ENCODE results near the gene AR. TPM values are rescaled to one million over a fixed set of nuclear protein-coding genes. Genes with fewer than 3 reads are reported as not detected.

AR gene
- polyA plus RNA-seq, 2 donors = 0.39 to 0.52 TPM

GRCh38 chrX:67727576-67727975 is 183.8 kb downstream of the AR start:
- Histone ChIP-seq H3K27ac (ENCODE audit: low read depth in 2 of 2, low read length in 1 of 2) (no peak overlapping the region), H3K9me3 (ENCODE audit: control insufficient read depth in 2 of 2, insufficient read depth in 1 of 2, low read depth in 1 of 2, low read length in 1 of 2) (peaks cover 0 to 2% of the 10 kb centered on the region in 2 donors), H3K4me3 (ENCODE audit: low read depth in 1 of 2, low read length in 2 of 2) (no peak overlapping the region), H3K4me1 (ENCODE audit: control insufficient read depth in 2 of 2, insufficient read depth in 2 of 2, low read length in 1 of 2) (no peaks in the 10 kb centered on the region), H3K36me3 (ENCODE audit: control insufficient read depth in 2 of 2, insufficient read depth in 2 of 2, low read length in 1 of 2) (no peaks in the 10 kb centered on the region), H3K27me3 (ENCODE audit: control insufficient read depth in 1 of 2, insufficient read depth in 2 of 2, low read length in 2 of 2) (peaks cover 0 to 6% of the 10 kb centered on the region in 2 donors)
- 38 to 49% methylated on average over 2 of the region's 2 CpGs for WGBS, 2 donors

- Histone ChIP-seq H3K9me3 (ENCODE audit: control insufficient read depth in 2 of 2, insufficient read depth in 1 of 2, low read depth in 1 of 2, low read length in 1 of 2) (peaks cover 0 to 2% of the 10 kb centered on the region in 2 donors), H3K4me1 (ENCODE audit: control insufficient read depth in 2 of 2, insufficient read depth in 2 of 2, low read length in 1 of 2) (no peaks in the 10 kb centered on the region), H3K4me3 (ENCODE audit: low read depth in 1 of 2, low read length in 2 of 2) (no peak overlapping the region), H3K36me3 (ENCODE audit: control insufficient read depth in 2 of 2, insufficient read depth in 2 of 2, low read length in 1 of 2) (no peaks in the 10 kb centered on the region), H3K27ac (ENCODE audit: low read depth in 2 of 2, low read length in 1 of 2) (no peak overlapping the region), H3K27me3 (ENCODE audit: control insufficient read depth in 1 of 2, insufficient read depth in 2 of 2, low read length in 2 of 2) (peaks cover 0 to 6% of the 10 kb centered on the region in 2 donors)
- WGBS, 2 donors = 49 to 59% methylated on average over 2 of the region's 2 CpGs
Observed at GRCh38 chrX:67730296-67730695, 186.5 kb downstream of the AR start.

GRCh38 chrX:67731061-67731460 is 187.2 kb downstream of the AR start:
- Histone ChIP-seq H3K27me3 (ENCODE audit: control insufficient read depth in 1 of 2, insufficient read depth in 2 of 2, low read length in 2 of 2) (peaks cover 0 to 8% of the 10 kb centered on the region in 2 donors), H3K36me3 (ENCODE audit: control insufficient read depth in 2 of 2, insufficient read depth in 2 of 2, low read length in 1 of 2) (no peaks in the 10 kb centered on the region), H3K9me3 (ENCODE audit: control insufficient read depth in 2 of 2, insufficient read depth in 1 of 2, low read depth in 1 of 2, low read length in 1 of 2) (peaks cover 0 to 2% of the 10 kb centered on the region in 2 donors), H3K4me1 (ENCODE audit: control insufficient read depth in 2 of 2, insufficient read depth in 2 of 2, low read length in 1 of 2) (no peaks in the 10 kb centered on the region), H3K4me3 (ENCODE audit: low read depth in 1 of 2, low read length in 2 of 2) (no peak overlapping the region), H3K27ac (ENCODE audit: low read depth in 2 of 2, low read length in 1 of 2) (no peak overlapping the region)

GRCh38 chrX:67732864-67733263 is 189.0 kb downstream of the AR start:
- no peak overlapping the region for H3K27ac ChIP-seq (ENCODE audit: low read depth in 2 of 2, low read length in 1 of 2)
- H3K36me3 ChIP-seq (ENCODE audit: control insufficient read depth in 2 of 2, insufficient read depth in 2 of 2, low read length in 1 of 2) = no peaks in the 10 kb centered on the region
- H3K4me1 ChIP-seq (ENCODE audit: control insufficient read depth in 2 of 2, insufficient read depth in 2 of 2, low read length in 1 of 2) = no peaks in the 10 kb centered on the region
- WGBS, 2 donors = 46 to 61% methylated on average over 2 of the region's 2 CpGs
- no peak overlapping the region for H3K4me3 ChIP-seq (ENCODE audit: low read depth in 1 of 2, low read length in 2 of 2)
- no peaks in the 10 kb centered on the region for H3K9me3 ChIP-seq (ENCODE audit: control insufficient read depth in 2 of 2, insufficient read depth in 1 of 2, low read depth in 1 of 2, low read length in 1 of 2)
- peaks cover 0 to 5% of the 10 kb centered on the region in 2 donors for H3K27me3 ChIP-seq (ENCODE audit: control insufficient read depth in 1 of 2, insufficient read depth in 2 of 2, low read length in 2 of 2)

GRCh38 chrX:67734111-67734753 is 190.4 kb downstream of the AR start:
- Histone ChIP-seq H3K9me3 (ENCODE audit: control insufficient read depth in 2 of 2, insufficient read depth in 1 of 2, low read depth in 1 of 2, low read length in 1 of 2) (no peaks in the 10 kb centered on the region), H3K4me3 (ENCODE audit: low read depth in 1 of 2, low read length in 2 of 2) (no peak overlapping the region), H3K27me3 (ENCODE audit: control insufficient read depth in 1 of 2, insufficient read depth in 2 of 2, low read length in 2 of 2) (peaks cover 0 to 5% of the 10 kb centered on the region in 2 donors), H3K36me3 (ENCODE audit: control insufficient read depth in 2 of 2, insufficient read depth in 2 of 2, low read length in 1 of 2) (no peaks in the 10 kb centered on the region), H3K4me1 (ENCODE audit: control insufficient read depth in 2 of 2, insufficient read depth in 2 of 2, low read length in 1 of 2) (no peaks in the 10 kb centered on the region), H3K27ac (ENCODE audit: low read depth in 2 of 2, low read length in 1 of 2) (no peak overlapping the region)
- 63 to 77% methylated on average over 2 of the region's 2 CpGs for WGBS, 2 donors

GRCh38 chrX:67749536-67749935 is 205.7 kb downstream of the AR start:
- Histone ChIP-seq H3K4me1 (ENCODE audit: control insufficient read depth in 2 of 2, insufficient read depth in 2 of 2, low read length in 1 of 2) (no peaks in the 10 kb centered on the region), H3K36me3 (ENCODE audit: control insufficient read depth in 2 of 2, insufficient read depth in 2 of 2, low read length in 1 of 2) (no peaks in the 10 kb centered on the region), H3K27ac (ENCODE audit: low read depth in 2 of 2, low read length in 1 of 2) (no peak overlapping the region), H3K4me3 (ENCODE audit: low read depth in 1 of 2, low read length in 2 of 2) (no peak overlapping the region), H3K27me3 (ENCODE audit: control insufficient read depth in 1 of 2, insufficient read depth in 2 of 2, low read length in 2 of 2) (peaks cover 0 to 3% of the 10 kb centered on the region in 2 donors), H3K9me3 (ENCODE audit: control insufficient read depth in 2 of 2, insufficient read depth in 1 of 2, low read depth in 1 of 2, low read length in 1 of 2) (no peaks in the 10 kb centered on the region)
- 43 to 58% methylated on average over 2 of the region's 2 CpGs for WGBS, 2 donors

- Histone ChIP-seq H3K4me1 (ENCODE audit: control insufficient read depth in 2 of 2, insufficient read depth in 2 of 2, low read length in 1 of 2) (no peaks in the 10 kb centered on the region), H3K4me3 (ENCODE audit: low read depth in 1 of 2, low read length in 2 of 2) (no peak overlapping the region), H3K36me3 (ENCODE audit: control insufficient read depth in 2 of 2, insufficient read depth in 2 of 2, low read length in 1 of 2) (no peaks in the 10 kb centered on the region), H3K27ac (ENCODE audit: low read depth in 2 of 2, low read length in 1 of 2) (no peak overlapping the region), H3K9me3 (ENCODE audit: control insufficient read depth in 2 of 2, insufficient read depth in 1 of 2, low read depth in 1 of 2, low read length in 1 of 2) (no peaks in the 10 kb centered on the region), H3K27me3 (ENCODE audit: control insufficient read depth in 1 of 2, insufficient read depth in 2 of 2, low read length in 2 of 2) (no peaks in the 10 kb centered on the region)
- 56 to 58% methylated on average over 2 of the region's 2 CpGs for WGBS, 2 donors
Observed at GRCh38 chrX:67750694-67751093, 206.9 kb downstream of the AR start.

- 89 to 95% methylated on average over 1 of the region's 1 CpG for WGBS, 2 donors
Observed at GRCh38 chrX:67759018-67759417, 215.2 kb downstream of the AR start.

GRCh38 chrX:67777148-67777547 is 233.3 kb downstream of the AR start:
- H3K36me3 ChIP-seq (ENCODE audit: control insufficient read depth in 2 of 2, insufficient read depth in 2 of 2, low read length in 1 of 2) = no peaks in the 10 kb centered on the region
- no peak overlapping the region for H3K4me3 ChIP-seq (ENCODE audit: low read depth in 1 of 2, low read length in 2 of 2)
- no peaks in the 10 kb centered on the region for H3K9me3 ChIP-seq (ENCODE audit: control insufficient read depth in 2 of 2, insufficient read depth in 1 of 2, low read depth in 1 of 2, low read length in 1 of 2)
- no peaks in the 10 kb centered on the region for H3K27me3 ChIP-seq (ENCODE audit: control insufficient read depth in 1 of 2, insufficient read depth in 2 of 2, low read length in 2 of 2)
- no peaks in the 10 kb centered on the region for H3K4me1 ChIP-seq (ENCODE audit: control insufficient read depth in 2 of 2, insufficient read depth in 2 of 2, low read length in 1 of 2)
- no peak overlapping the region for H3K27ac ChIP-seq (ENCODE audit: low read depth in 2 of 2, low read length in 1 of 2)

More at GRCh38 chrX:67759018-67759417, 215.2 kb downstream of the AR start:
- no peaks in the 10 kb centered on the region for H3K9me3 ChIP-seq (ENCODE audit: control insufficient read depth in 2 of 2, insufficient read depth in 1 of 2, low read depth in 1 of 2, low read length in 1 of 2)
- no peak overlapping the region for H3K27ac ChIP-seq (ENCODE audit: low read depth in 2 of 2, low read length in 1 of 2)
- H3K4me1 ChIP-seq (ENCODE audit: control insufficient read depth in 2 of 2, insufficient read depth in 2 of 2, low read length in 1 of 2) = no peaks in the 10 kb centered on the region
- no peaks in the 10 kb centered on the region for H3K36me3 ChIP-seq (ENCODE audit: control insufficient read depth in 2 of 2, insufficient read depth in 2 of 2, low read length in 1 of 2)
- H3K4me3 ChIP-seq (ENCODE audit: low read depth in 1 of 2, low read length in 2 of 2) = no peak overlapping the region
- H3K27me3 ChIP-seq (ENCODE audit: control insufficient read depth in 1 of 2, insufficient read depth in 2 of 2, low read length in 2 of 2) = peaks cover 0 to 2% of the 10 kb centered on the region in 2 donors

- no peaks in the 10 kb centered on the region for H3K4me1 ChIP-seq (ENCODE audit: control insufficient read depth in 2 of 2, insufficient read depth in 2 of 2, low read length in 1 of 2)
- no peak overlapping the region for H3K4me3 ChIP-seq (ENCODE audit: low read depth in 1 of 2, low read length in 2 of 2)
- H3K27ac ChIP-seq (ENCODE audit: low read depth in 2 of 2, low read length in 1 of 2) = no peak overlapping the region
- no peaks in the 10 kb centered on the region for H3K36me3 ChIP-seq (ENCODE audit: control insufficient read depth in 2 of 2, insufficient read depth in 2 of 2, low read length in 1 of 2)
- no peaks in the 10 kb centered on the region for H3K9me3 ChIP-seq (ENCODE audit: control insufficient read depth in 2 of 2, insufficient read depth in 1 of 2, low read depth in 1 of 2, low read length in 1 of 2)
- 80 to 83% methylated on average over 3 of the region's 3 CpGs for WGBS, 2 donors
- no peaks in the 10 kb centered on the region for H3K27me3 ChIP-seq (ENCODE audit: control insufficient read depth in 1 of 2, insufficient read depth in 2 of 2, low read length in 2 of 2)
Observed at GRCh38 chrX:67779099-67779498, 235.3 kb downstream of the AR start.

Measured in esophagus (tissue), 2 donors.